Parathyroid adenoma (tissue), 2 donors: ENCODE results near the gene NCOR2.
A peak's percentile ranks its signal among the peaks of the same experiment; 100 is the strongest.

ENCODE experiments used
- H2AFZ ChIP-seq: fragments of 300-600 bp; sonication (generic); one replicate; pipeline ENCODE4 v1.7.0; 2017; ENCODE audit warnings: antibody characterized with exemption, mild to moderate bottlenecking
- H3K27ac ChIP-seq: fragments of 300-600 bp; sonication (generic); one replicate; pipeline ENCODE4 v1.7.0; 2017
- H3K27me3 ChIP-seq: fragments of 300-600 bp; sonication (generic); one replicate; pipeline ENCODE4 v1.7.0; 2017; ENCODE audit warnings: low read length; ENCODE audit not compliant: control insufficient read depth, insufficient read depth
- H3K36me3 ChIP-seq: fragments of 300-600 bp; sonication (generic); one replicate; pipeline ENCODE4 v1.7.0; 2017; ENCODE audit warnings: low read length; ENCODE audit not compliant: control insufficient read depth, insufficient read depth
- H3K4me1 ChIP-seq: fragments of 300-600 bp; sonication (generic); one replicate; pipeline ENCODE4 v1.7.0; 2017; ENCODE audit warnings: control low read depth
- H3K4me2 ChIP-seq: fragments of 300-600 bp; sonication (generic); one replicate; pipeline ENCODE4 v1.7.0; 2017; ENCODE audit warnings: low read length
- H3K4me3 ChIP-seq: fragments of 300-600 bp; sonication (generic); one replicate; pipeline ENCODE4 v1.7.0; 2017; ENCODE audit warnings: low read depth, low read length
- H3K79me2 ChIP-seq: fragments of 300-600 bp; sonication (generic); one replicate; pipeline ENCODE4 v1.7.0; 2017; ENCODE audit warnings: control low read depth
- H3K9ac ChIP-seq: fragments of 300-600 bp; sonication (generic); one replicate; pipeline ENCODE4 v1.7.0; 2017; ENCODE audit warnings: mild to moderate bottlenecking
- H3K9me3 ChIP-seq: fragments of 300-600 bp; sonication (generic); one replicate; pipeline ENCODE4 v1.7.0; 2017; ENCODE audit warnings: low read length; ENCODE audit not compliant: control insufficient read depth
- CTCF ChIP-seq: fragments of 300-600 bp; sonication (generic); IDR thresholded peaks from one replicate; pipeline ENCODE4 v1.7.0; 2017; ENCODE audit warnings: antibody characterized with exemption, mild to moderate bottlenecking
- donor health status: primary hyperparathyroidism.

Gene NCOR2

GRCh38 chr12:124609041-124609989 lies 41.9 kb upstream of the NCOR2 start:
- peak overlapping the region; percentile 27 for H3K4me3 ChIP-seq
- H3K9ac ChIP-seq: no peak overlapping the region

GRCh38 chr12:124608450-124608870 lies 41.0 kb upstream of the NCOR2 start:
- no peak overlapping the region for H3K4me3 ChIP-seq
- no peak for TF ChIP-seq CTCF

More at GRCh38 chr12:124609041-124609989, 41.9 kb upstream of the NCOR2 start:
- TF ChIP-seq CTCF: peak; percentile 15
- no peaks in the 10 kb centered on the region for H3K36me3 ChIP-seq
- peak overlapping the region; percentile 72 for H2AFZ ChIP-seq
- H3K4me1 ChIP-seq: peaks cover 9% of the 10 kb centered on the region
- H3K27me3 ChIP-seq: no peaks in the 10 kb centered on the region
- H3K27ac ChIP-seq: peak overlapping the region; percentile 12
- H3K79me2 ChIP-seq: no peaks in the 10 kb centered on the region
- peak overlapping the region; percentile 45 for H3K4me2 ChIP-seq
- H3K9me3 ChIP-seq: no peaks in the 10 kb centered on the region

GRCh38 chr12:124607681-124608425 lies 40.4 kb upstream of the NCOR2 start:
- no peaks in the 10 kb centered on the region for H3K27me3 ChIP-seq
- H3K27ac ChIP-seq: no peak overlapping the region
- H3K4me1 ChIP-seq: peaks cover 9% of the 10 kb centered on the region
- no peak overlapping the region for H2AFZ ChIP-seq
- no peak overlapping the region for H3K9ac ChIP-seq
- no peaks in the 10 kb centered on the region for H3K36me3 ChIP-seq
- H3K4me3 ChIP-seq: no peak overlapping the region
- no peaks in the 10 kb centered on the region for H3K79me2 ChIP-seq
- TF ChIP-seq CTCF: no peak
- H3K4me2 ChIP-seq: no peak overlapping the region
- H3K9me3 ChIP-seq: no peaks in the 10 kb centered on the region

More at GRCh38 chr12:124608450-124608870, 41.0 kb upstream of the NCOR2 start:
- Histone ChIP-seq H3K4me2 (peak overlapping the region; percentile 45), H2AFZ (peak overlapping the region; percentile 72), H3K9me3 (no peaks in the 10 kb centered on the region), H3K4me1 (peaks cover 9% of the 10 kb centered on the region), H3K27ac (peak overlapping the region; percentile 12), H3K79me2 (no peaks in the 10 kb centered on the region), H3K27me3 (no peaks in the 10 kb centered on the region), H3K36me3 (no peaks in the 10 kb centered on the region), H3K9ac (no peak overlapping the region)

GRCh38 chr12:124605883-124606774 lies 38.7 kb upstream of the NCOR2 start:
- TF ChIP-seq CTCF: no peak
- no peak overlapping the region for H3K9ac ChIP-seq
- no peak overlapping the region for H2AFZ ChIP-seq
- peaks cover 9% of the 10 kb centered on the region for H3K4me1 ChIP-seq
- H3K27me3 ChIP-seq: no peaks in the 10 kb centered on the region
- H3K4me3 ChIP-seq: no peak overlapping the region
- H3K9me3 ChIP-seq: no peaks in the 10 kb centered on the region
- no peak overlapping the region for H3K27ac ChIP-seq
- H3K79me2 ChIP-seq: no peaks in the 10 kb centered on the region
- no peaks in the 10 kb centered on the region for H3K36me3 ChIP-seq
- no peak overlapping the region for H3K4me2 ChIP-seq
